ENCODE measurements around the gene NPR3.

NPR3 gene, protein sequence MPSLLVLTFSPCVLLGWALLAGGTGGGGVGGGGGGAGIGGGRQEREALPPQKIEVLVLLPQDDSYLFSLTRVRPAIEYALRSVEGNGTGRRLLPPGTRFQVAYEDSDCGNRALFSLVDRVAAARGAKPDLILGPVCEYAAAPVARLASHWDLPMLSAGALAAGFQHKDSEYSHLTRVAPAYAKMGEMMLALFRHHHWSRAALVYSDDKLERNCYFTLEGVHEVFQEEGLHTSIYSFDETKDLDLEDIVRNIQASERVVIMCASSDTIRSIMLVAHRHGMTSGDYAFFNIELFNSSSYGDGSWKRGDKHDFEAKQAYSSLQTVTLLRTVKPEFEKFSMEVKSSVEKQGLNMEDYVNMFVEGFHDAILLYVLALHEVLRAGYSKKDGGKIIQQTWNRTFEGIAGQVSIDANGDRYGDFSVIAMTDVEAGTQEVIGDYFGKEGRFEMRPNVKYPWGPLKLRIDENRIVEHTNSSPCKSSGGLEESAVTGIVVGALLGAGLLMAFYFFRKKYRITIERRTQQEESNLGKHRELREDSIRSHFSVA

DNA sequence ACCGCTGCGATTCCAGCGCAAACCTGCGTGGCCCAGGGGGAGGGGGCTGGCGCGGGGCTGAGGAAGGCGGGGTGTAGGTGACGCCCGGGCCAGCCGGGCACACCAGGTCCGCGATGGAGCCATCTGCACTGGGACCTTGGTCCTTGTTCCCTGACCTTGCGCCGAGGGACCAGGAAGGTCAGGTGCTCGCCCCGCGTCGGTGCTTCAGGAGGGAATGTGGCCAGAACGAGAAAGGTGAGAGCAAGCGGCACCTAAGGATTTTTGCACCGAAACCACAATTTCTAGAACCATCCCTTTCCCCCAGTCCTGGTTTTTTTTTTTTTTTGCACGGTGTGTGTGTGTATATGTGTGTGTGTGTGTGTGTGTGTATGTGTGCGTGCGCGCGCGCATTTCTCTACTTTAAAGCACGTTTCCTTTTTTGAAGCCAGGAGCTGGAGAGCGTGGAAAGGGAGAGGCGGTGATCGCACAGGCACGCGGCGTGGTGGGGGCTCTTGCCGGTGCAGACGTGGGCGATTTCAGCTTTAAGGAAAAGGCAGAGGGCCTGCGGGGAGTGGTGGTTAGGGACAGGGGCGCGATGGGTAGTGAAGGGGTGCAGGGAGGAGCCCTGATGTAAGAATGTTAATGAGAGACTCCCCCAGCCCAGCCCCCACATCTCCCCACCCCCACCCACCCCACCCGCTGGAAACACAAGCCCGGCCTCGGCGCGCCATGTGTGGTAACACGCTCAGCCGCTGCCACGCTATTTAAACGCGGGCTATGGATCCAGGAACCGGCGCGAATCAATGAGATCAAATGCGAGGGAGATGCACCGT lies at the start of gene NPR3:
Gene NPR3 (plus strand): TSS at position 772 of the 812 bp plus-strand sequence. CDS start 456 bp downstream, outside the sequence.
- TF ChIP-seq, protein P1, sequence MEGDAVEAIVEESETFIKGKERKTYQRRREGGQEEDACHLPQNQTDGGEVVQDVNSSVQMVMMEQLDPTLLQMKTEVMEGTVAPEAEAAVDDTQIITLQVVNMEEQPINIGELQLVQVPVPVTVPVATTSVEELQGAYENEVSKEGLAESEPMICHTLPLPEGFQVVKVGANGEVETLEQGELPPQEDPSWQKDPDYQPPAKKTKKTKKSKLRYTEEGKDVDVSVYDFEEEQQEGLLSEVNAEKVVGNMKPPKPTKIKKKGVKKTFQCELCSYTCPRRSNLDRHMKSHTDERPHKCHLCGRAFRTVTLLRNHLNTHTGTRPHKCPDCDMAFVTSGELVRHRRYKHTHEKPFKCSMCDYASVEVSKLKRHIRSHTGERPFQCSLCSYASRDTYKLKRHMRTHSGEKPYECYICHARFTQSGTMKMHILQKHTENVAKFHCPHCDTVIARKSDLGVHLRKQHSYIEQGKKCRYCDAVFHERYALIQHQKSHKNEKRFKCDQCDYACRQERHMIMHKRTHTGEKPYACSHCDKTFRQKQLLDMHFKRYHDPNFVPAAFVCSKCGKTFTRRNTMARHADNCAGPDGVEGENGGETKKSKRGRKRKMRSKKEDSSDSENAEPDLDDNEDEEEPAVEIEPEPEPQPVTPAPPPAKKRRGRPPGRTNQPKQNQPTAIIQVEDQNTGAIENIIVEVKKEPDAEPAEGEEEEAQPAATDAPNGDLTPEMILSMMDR (conservative IDR thresholded peaks at IDR 0.05): no peak
- H3K27ac ChIP-seq: peak within 1 kb of the TSS; percentile 62

DNA sequence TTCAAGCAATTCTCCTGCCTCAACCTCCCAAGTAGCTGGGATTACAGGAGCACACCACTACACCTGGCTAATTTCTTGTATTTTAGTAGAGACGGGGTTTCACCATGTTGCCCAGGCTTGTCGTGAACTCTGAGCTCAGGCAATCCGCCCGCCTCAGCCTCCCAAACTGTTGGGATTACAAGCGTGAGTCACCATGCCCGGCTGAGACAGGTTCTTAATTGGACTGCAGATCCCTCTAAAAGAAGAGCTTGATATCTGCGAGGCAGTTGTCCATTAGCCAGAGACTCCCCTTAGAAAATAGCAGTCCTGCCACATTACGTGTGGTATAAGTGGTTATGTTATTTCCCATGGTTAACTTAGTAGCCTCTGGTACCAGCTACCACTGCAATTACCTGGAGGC lies 46.6 kb upstream of the NPR3 start:
- no peak overlapping the region for H3K27ac ChIP-seq
- TF ChIP-seq, protein P1 (conservative IDR thresholded peaks at IDR 0.05): no peak

DNA sequence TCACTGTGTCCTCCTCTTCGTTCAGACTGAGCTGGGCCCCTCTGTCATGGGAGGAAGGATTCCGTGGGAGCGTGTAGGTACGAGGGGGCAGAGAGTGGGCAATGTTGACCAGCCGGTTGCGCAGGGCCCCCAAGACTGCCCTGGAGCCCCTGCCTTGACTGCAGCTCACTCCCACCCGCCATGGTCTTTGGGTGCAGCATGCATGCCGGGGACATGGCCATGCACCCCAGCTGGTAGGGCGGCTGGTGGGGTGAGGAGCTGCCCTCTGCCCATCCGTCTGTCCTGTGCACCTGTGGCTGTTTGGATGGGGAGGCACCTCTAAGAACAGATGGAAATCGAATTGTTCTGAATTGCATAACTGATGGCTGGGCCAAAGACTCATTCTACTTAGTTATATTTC lies 42.6 kb upstream of the NPR3 start:
- no peak overlapping the region for H3K27ac ChIP-seq
- TF ChIP-seq, protein P1 (conservative IDR thresholded peaks at IDR 0.05): no peak

DNA sequence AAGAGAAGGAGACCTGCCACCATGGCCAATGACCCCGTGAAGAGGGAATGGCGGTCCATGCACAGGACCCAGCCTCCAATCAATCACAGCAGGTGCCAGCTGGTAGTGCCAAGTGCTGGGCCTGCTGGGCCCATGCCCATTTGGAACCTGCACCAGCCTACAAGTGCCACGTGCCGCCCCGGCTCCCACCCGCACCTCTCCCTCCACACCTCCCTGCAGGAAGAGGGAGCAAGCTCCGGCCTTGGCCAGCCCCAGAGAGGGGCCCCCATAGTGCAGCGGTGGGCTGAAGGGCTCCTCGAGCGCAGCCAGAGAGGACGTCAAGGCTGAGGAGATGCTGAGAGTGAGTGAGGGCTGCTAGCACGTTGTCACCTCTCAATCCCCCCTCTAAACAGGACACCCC lies 37.8 kb upstream of the NPR3 start:
- no peak overlapping the region for H3K27ac ChIP-seq
- TF ChIP-seq, protein P1 (conservative IDR thresholded peaks at IDR 0.05): no peak

DNA sequence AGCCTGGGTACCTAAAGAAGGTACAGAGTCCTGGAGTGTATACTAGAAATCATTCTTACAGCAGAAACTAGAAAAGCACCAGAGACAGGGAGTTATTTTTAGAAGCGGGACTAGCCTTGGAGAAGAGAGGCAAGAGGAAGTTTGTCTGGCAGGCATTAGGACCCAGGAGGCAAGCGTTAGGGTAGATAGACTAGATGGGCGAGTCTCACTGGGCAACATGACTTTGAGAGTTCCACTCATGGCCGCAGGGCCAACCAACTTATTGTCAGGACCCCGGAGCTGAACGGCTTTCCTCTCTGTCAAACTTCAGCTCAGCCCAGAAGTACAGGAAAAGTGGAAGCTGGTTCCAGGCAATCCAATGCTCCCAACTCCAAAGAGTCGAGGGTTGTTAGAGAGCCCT lies 34.1 kb upstream of the NPR3 start:
- TF ChIP-seq, protein P1 (conservative IDR thresholded peaks at IDR 0.05): no peak
- H3K27ac ChIP-seq: no peak overlapping the region

DNA sequence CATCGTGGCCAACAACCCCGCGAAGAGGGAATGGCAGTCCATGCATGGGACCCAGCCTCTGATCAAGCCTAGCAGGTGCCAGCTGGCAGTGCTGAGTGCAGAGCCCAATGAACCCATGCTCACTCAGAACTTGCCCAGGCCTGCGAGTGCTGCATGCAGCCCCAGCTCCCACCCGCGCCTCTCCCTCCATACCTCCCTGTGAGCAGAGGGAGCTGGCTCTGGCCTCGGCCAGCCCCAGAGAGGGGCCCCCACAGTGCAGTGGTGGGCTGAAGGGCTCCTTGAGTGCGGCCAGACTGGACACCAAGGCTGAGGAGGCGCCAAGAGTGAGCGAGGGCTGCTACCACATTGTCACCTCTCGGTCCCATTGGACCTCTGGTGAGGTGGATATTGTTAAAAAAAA lies 32.6 kb upstream of the NPR3 start:
- TF ChIP-seq, protein P1 (conservative IDR thresholded peaks at IDR 0.05): no peak
- H3K27ac ChIP-seq: no peak overlapping the region

DNA sequence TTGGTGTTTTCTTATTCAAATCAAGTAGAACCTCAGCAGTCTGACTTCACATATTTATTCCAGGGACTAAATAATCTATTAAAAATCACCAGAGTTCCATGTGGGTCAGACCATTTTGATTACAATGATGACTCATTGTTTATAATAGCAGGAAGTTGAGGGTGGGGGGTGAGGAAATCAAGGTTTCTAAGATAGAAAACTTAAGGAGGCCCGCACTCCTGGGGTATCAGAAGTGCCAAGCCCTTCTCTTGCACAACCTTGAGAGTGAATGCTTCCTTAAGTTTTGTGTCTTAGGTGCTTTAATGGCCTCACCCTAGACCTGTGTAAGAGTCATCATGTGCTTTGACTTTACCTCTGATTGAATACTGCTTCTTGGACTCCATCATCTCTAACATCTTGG lies 31.9 kb upstream of the NPR3 start:
- no peak overlapping the region for H3K27ac ChIP-seq

More for the DNA sequence above, 31.9 kb upstream of the NPR3 start:
- TF ChIP-seq, protein P1 (conservative IDR thresholded peaks at IDR 0.05): no peak

Data from VCaP (cell line).